Adipose tissue (tissue), 3 donors: Measurements from ENCODE around the gene ADGRG3. TPM values are rescaled to one million over a fixed set of nuclear protein-coding genes. Genes with fewer than 3 reads are reported as not detected.
"Not testable (repeated sequence)": the region's sequence is repeated elsewhere in the genome, so short reads cannot be mapped to it uniquely, and the experiment has no call there.

Experiments
- H3K27ac ChIP-seq: one replicate; pipeline ENCODE4 v1.5.1; 2013; ENCODE audit warnings: low read depth, low read length
- WGBS, 3 donors: extraction: QIAGEN DNeasy Blood & Tissue Kit; methylation state at CpG; one replicate each; pipeline ENCODE4 v1.1.7; 2013; 5-methylcytosine and 5-hydroxymethylcytosine counted together
- polyA plus RNA-seq, 3 donors: library from polyadenylated mRNA; stranded (reverse); fragments of 200-250 nt; gene quantifications; one replicate each; pipeline ENCODE4 v1.2.3, GENCODE V29; 2013
- donor health status: healthy with polysubstance abuse.
- donor health status: Bipolar disorder and iron deficiency.
- donor health status: healthy.

ADGRG3 gene
- polyA plus RNA-seq, 3 donors, result 0.32 to 15.7 (median 8.4) TPM

DNA sequence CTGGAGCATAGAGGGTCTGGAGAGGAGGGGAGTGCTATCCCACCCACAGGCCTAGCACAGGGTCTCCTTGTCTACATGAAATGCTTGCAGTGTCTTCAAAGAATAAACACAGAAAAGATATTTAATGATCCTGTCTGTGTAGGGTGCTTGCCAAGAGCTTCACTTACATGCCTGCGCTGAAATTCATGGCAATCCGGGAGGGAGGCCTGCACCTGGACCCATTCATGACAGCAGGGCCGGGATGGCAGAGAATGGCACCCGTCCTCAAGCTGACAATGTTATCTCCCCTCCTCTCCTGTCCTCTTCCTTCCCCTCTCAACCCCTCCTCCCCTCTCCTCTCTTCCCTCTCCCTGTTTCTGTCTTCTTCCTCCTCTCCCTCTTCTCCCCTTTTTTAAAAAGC is 2.1 kb downstream of the ADGRG3 start:
- H3K27ac ChIP-seq, result no peak overlapping the region
- WGBS, 3 donors, result 30 to 75% (median 46%) methylated on average over 4 of the region's 4 CpGs

- WGBS, 3 donors, result 75 to 91% (median 79%) methylated on average over 7 of the region's 7 CpGs
- H3K27ac ChIP-seq, result not testable (repeated sequence)
Measured at GRCh38 chr16:57671451-57671850, 3.3 kb downstream of the ADGRG3 start.

DNA sequence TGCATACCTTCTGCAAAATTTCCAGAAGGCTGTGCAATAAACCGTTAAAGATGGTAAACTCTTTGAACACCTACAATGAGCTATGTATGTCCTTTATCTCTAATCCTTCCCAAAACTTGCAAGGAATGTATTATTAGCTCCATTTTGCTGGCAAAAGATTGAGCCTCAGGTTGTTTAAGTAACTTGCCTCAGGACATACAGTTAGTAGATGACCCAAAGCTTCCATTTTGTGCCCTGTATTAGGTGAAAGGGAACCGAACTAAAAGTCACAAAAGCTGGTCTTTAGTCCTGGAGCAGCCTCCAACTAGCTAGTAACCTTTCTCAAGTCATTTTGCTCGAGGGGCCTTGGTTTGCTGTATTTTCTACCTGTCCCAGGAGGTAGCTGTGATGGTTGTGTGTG is 4.3 kb downstream of the ADGRG3 start:
- H3K27ac ChIP-seq, result no peak overlapping the region
- WGBS, 3 donors, result 76 to 78% (median 76%) methylated on average over 3 of the region's 3 CpGs

DNA sequence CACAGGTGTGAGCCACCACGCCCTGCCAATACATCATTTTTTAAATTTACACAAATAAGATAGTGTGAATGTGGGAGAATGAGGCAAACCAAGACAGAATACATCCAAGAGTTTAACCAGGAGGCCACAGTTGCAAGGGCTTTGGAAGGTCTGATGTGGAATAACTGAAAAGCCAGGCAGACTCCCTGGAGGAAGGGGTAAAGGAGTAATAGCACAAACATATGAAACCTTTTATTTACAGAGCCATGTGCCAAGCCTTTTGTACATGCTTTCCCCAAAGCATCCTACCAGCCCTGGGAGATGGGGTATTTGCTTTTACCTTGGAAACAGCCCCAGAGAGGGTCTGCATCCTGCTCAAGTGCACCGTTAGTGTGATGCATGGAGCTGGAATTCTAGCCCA is 4.7 kb downstream of the ADGRG3 start:
- H3K27ac ChIP-seq, result no peak overlapping the region
- WGBS, 3 donors, result 88 to 94% (median 94%) methylated on average over 2 of the region's 2 CpGs

DNA sequence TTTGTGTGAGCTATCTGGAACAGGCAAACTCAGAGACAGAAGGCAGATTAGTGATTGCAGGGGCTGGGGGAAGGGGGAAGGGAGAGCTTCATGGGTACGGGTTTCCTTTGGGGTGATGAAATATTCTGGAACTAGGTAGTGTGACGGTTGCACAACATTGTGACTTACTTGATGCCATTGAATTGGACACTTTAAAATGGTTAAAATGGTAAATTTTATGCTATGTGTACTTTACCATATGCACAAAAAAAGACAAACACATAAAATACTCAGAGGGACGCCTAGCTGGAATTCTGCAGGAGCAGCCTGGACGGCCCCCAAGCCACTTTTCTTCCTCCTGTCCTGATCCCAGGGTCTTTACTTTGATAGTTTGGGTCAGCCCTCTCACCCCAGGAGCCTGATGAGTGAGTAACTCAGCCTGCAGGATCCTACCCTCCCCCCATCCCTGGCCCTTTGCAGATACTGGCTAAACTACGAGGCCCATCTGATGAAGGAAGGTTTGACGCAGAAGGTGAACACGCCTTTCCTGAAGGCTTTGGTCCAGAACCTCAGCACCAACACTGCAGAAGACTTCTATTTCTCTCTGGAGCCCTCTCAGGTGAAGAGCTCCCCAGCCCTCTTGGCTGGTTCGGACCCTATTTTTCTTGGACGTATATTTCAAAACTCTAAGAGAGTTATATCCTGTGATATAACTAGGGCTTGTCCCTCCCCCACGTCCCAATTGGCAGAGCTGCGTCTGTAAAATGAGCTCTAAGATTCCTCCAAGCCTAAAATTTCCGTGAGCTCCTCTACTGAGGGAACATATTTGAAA is 7.8 kb downstream of the ADGRG3 start:
- no peak overlapping the region for H3K27ac ChIP-seq
- WGBS, 3 donors, result 32 to 74% (median 39%) methylated on average over 12 of the region's 12 CpGs

GRCh38 chr16:57676553-57677085 is 8.5 kb downstream of the ADGRG3 start:
- H3K27ac ChIP-seq, result no peak overlapping the region

DNA sequence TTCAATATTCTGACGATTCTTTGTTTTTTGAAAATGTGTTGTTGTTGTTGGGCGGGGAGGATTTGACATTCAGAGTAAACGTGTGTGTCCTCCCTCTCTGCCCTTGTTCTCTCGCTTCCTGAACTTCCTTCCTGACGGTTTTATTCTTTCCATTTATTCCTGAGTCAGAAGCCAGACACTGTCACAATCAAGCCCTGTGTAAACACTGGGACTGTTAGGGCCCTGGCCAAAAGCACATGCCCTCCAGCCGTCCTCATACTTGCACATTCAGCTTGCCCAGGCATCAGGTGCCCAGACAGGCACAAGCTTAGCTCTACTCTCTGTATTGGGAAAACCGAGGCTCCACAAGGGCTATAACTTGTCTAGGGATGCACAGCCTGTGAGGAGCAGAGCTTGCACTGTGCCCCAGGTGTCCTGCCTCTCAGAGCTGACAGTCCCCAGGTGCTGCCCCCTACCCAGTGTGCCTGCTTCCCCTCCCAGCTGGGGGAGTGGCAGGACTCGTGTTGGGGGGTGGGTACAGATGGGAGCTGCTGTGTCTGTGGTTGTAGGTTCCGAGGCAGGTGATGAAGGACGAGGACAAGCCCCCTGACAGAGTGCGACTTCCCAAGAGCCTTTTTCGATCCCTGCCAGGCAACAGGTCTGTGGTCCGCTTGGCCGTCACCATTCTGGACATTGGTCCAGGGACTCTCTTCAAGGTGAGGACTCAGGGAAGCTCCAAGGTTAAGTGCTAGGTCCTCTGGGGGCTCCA is 9.7 kb downstream of the ADGRG3 start:
- H3K27ac ChIP-seq, result no peak overlapping the region
- WGBS, 3 donors, result 49 to 66% (median 60%) methylated on average over 14 of the region's 14 CpGs

More at GRCh38 chr16:57676553-57677085, 8.5 kb downstream of the ADGRG3 start:
- 75 to 80% (median 79%) methylated on average over 4 of the region's 4 CpGs for WGBS, 3 donors

- WGBS, 3 donors, result 90 to 93% (median 91%) methylated on average over 11 to 12 of the region's 12 CpGs
- no peak overlapping the region for H3K27ac ChIP-seq
Measured at GRCh38 chr16:57679016-57679415, 10.9 kb downstream of the ADGRG3 start.

GRCh38 chr16:57679767-57680482 is 11.8 kb downstream of the ADGRG3 start:
- WGBS, 3 donors, result 60 to 90% (median 63%) methylated on average over 7 of the region's 7 CpGs
- H3K27ac ChIP-seq, result no peak overlapping the region

DNA sequence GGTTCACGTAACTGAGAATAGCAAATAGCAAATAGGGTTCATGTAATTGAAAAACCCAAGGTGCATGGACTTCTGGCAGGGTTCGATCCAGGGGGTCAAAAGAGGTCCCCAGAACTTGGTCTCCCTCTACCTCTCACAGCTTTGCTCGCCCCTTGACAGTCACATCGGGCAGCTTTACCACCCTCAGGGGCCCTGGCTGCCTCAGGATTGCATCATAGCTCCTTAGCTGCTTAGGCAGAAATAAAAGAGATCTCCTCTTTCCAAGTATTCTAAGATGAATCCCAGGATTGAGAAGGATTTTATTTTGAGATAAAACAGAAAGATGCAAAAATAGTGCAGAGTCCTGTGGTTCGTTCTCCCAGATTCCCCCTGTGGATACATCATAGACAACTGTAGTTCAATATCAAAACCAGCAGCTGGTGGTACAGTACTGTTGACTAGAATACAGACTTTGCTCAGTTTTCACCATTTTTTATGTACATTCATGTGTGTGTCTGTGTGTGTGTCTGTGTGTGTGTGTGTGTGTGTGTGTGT is 12.8 kb downstream of the ADGRG3 start:
- no peak overlapping the region for H3K27ac ChIP-seq
- 53 to 86% (median 56%) methylated on average over 5 of the region's 5 CpGs for WGBS, 3 donors

DNA sequence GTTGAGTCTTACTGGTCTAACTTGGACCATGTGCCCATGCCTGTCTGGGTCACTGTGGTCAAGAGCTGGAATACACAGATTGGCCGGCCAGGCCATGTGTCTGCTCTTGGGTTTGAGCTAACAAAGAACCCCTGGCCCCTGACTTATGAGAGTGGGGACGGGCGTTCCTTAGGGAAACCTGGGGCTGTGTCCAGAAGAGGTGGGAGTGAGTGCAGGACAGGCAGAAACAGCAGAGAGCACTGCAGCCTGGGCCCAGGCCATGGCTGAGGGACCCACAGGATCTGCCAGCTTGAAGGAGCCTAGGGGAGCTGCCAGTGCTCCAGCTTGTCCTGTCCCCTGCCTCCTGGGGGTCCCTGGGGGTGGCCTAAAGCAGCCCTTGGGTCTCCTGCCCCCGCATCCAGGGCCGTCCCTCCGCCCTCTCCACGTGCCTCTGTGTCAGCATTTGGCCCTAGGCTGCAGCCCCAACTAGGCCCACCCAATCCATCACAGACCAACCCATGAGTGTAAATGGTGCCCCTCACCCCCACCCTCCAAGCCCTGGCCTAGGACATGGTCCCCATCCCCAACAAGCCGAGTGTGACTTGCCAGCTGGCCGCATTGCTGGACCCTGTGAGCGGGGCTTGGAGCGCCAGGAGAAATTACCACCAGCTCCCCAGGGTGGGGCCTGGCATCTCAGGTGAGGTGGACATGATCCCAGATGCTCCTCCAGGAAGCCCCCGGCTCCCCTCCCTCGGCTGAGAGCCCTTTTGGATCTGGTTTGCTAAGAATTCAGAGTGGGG is 14.0 kb downstream of the ADGRG3 start:
- H3K27ac ChIP-seq, result no peak overlapping the region
- 89 to 95% (median 92%) methylated on average over 13 of the region's 13 CpGs for WGBS, 3 donors

DNA sequence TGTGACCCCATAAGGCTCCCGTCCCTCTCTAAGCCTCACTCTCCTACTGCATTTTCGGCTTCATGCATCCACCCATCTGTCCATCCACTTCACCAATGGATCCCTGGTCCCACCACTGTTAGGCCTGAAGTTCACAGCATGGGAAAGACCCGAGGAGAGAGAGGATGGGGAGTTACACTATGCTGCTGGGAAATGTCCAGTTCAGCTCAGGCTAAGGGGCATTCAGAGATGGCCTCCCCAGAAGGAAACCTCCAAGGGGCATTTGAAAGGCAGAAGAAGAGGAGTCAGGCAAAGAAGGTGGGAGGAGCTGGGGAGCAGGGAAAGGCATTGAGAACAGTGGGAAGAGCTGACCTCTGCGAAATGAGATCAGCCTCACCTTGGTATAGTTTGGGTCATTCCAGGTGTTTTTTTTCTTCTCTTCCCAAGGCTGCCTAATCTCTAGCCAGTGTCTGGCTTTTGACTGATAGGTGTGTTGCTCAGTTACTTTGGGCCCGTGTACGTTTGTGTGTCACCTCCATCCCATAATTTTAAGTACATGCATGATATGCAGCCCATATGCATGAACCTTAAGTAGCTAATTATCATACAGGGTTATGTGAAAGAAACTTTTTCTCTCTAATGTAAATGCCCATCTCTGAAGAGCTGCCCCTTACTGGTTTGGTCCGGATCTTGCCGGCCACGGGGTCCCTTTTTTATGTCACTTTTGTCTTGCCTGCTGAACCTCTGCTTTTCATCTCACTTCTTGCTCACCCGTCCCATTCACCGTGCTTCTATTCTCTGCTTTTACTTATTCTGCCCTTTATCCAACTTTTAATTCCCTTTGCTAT is 14.9 kb downstream of the ADGRG3 start:
- WGBS, 3 donors, result 78 to 90% (median 88%) methylated on average over 11 of the region's 11 CpGs

DNA sequence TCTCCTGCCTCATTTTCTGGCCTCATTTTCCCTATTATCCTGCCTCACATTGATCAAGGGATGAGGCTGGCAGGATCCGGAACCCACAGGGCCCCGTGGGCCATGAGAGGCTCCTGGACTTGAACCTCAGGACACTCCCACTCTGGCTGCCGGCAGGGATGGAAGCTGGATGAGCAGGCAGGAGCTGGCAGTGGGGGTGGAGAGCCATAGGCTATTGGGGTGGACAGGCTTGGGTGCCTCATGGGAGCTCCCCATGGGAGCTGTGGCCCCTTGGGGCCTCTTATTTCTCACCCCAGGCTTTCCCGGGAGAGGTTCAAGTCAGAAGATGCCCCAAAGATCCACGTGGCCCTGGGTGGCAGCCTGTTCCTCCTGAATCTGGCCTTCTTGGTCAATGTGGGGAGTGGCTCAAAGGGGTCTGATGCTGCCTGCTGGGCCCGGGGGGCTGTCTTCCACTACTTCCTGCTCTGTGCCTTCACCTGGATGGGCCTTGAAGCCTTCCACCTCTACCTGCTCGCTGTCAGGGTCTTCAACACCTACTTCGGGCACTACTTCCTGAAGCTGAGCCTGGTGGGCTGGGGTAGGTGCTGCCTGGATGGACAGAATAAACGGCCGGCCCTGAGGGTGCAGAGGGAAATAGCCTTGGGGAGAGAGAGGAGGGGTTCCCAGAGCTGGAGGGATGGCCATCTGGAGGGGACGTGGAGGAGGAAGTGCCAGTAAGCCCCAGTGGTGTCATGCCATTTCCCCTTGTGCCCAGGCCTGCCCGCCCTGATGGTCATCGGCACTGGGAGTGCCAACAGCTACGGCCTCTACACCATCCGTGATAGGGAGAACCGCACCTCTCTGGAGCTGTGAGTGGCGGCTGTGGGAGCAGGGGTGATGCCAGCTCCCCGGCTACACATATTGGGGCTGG is 15.8 kb downstream of the ADGRG3 start:
- 78 to 89% (median 80%) methylated on average over 18 of the region's 18 CpGs for WGBS, 3 donors
- H3K27ac ChIP-seq, result no peak overlapping the region

More for the DNA sequence above, 14.9 kb downstream of the ADGRG3 start:
- no peak overlapping the region for H3K27ac ChIP-seq

DNA sequence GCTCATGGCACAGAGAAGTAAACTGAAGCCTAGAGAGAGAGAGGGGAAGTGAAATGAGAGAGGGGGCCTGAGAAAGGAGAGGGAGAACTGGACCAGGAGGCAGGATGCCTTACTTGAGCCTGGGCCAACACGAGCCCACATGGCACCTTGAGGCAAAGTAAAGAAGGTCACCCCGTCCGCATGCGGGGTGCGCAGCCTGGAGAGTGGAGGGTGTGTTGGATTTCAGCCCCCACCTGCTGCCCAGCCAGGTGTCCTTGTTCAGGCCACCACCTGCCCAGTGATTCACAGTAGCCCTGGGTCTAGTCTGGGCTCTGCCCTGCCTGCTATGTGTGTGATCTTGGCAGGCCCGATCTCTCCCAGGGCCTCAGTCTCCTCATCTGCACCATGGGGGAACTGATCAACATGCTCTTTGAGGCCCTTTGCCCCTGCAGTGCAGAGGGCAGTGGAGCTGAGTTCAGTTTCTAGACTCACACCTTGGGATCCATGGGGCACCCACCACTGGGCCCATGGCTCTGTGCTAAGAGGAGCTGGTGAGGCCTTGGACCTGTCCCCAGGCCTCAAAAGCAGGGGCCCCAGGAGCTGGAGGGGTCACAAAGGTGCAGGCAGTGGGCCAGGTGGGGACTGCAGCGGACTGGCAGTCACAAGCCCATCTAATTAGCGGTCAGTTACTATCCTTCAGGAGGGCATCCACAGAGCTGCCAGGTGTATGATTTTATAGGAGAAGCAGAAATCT is 16.7 kb downstream of the ADGRG3 start:
- H3K27ac ChIP-seq, result no peak overlapping the region
- WGBS, 3 donors, result 98% methylated on average over 8 of the region's 8 CpGs

DNA sequence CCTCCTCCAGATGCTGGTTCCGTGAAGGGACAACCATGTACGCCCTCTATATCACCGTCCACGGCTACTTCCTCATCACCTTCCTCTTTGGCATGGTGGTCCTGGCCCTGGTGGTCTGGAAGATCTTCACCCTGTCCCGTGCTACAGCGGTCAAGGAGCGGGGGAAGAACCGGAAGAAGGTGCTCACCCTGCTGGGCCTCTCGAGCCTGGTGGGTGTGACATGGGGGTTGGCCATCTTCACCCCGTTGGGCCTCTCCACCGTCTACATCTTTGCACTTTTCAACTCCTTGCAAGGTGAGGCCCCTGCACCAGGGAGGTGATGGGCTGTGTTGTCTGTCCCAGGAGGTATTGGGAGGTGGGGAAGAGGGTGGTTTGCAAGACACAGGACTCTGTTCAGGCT is 17.5 kb downstream of the ADGRG3 start:
- H3K27ac ChIP-seq, result no peak overlapping the region
- WGBS, 3 donors, result 81 to 92% (median 83%) methylated on average over 11 of the region's 11 CpGs
